NCI-H748 (cell line): ENCODE results near the gene RNPEPL1.
A peak's percentile ranks its signal among the peaks of the same experiment; 100 is the strongest.

ENCODE experiments used
- DNase-seq: peaks from one replicate; lab custom pipeline; 2025; ENCODE audit not compliant: unreplicated experiment; lab: John Stamatoyannopoulos, UW

The RNPEPL1 gene

DNA sequence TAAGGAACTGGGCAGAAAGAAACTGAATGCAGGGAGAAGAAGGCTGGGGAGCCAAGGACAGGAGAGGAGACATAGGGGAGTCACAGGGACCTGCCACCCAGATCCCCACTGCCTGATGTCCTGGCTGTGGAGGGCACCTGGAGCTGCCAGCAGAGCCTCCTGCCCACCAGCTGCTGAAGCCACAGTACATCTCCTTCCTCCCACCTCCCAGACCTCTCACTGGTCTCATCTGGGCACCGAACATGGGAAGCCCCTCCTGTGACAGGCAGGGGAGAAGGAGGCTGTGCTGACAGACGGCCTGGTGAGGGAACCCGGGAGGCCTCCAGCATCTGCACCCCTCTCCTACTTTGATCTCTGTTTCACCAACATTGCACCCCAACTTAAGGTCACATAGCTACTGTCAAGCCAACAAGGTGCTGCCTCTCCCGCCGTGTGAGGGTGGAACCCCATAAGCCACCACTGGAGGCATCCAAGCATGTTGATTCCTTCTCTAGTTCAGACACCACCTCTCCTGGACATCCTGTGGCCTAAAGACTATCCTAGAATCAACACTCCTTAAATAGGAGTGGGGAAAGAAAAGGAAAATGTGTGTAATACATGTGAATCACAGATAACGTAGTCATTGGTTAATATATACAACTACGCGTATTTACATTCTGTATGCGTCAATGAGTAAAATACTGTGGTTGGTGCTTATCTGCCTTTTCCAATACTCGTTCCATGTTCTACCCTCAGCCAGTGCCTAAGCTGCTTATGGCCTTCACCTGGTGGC, 3.5 kb upstream of the RNPEPL1 start:
- DNase-seq = no peak

DNA sequence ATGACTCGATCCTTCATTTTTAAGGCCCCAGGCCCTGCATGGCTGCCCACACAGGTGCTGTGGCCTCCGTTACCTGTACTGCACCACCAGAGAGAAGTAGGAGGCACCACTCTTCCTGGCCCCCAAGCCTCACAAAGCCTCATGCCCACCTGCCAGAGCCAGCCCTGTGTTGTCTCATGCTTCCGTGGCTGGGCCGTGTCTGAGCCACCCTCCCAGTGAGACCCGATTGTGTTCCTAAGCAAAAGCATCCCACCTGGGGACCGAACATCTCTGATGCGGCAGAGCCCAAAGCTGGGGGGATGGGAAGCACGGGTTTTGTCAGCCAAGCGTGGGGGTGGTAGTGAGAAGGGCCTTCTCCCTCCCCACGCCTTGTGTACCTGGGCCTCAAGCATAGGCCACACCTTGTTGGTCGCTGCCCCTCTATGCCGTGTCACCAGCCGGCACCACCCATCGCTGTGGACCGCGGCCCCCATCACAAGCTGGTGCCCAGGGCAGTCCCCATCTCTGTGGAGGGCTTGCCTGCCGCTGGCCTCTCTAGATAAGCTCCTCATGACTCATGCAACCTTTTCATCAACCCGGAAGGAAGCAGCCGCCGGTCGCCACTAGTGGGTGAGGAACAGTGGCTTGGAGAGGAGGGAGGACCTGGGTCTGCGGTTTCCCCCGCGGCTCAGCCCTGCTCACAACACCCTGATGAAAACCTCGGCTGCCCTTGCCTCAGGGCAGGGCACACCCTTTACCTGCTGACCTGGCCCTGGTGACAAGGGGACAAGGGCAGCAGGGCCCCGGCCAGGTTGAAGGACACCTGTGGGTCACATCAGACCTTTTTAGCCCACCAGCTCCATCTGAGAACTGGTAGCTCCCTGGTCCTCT, 2.7 kb upstream of the RNPEPL1 start:
- DNase-seq = no peak

DNA sequence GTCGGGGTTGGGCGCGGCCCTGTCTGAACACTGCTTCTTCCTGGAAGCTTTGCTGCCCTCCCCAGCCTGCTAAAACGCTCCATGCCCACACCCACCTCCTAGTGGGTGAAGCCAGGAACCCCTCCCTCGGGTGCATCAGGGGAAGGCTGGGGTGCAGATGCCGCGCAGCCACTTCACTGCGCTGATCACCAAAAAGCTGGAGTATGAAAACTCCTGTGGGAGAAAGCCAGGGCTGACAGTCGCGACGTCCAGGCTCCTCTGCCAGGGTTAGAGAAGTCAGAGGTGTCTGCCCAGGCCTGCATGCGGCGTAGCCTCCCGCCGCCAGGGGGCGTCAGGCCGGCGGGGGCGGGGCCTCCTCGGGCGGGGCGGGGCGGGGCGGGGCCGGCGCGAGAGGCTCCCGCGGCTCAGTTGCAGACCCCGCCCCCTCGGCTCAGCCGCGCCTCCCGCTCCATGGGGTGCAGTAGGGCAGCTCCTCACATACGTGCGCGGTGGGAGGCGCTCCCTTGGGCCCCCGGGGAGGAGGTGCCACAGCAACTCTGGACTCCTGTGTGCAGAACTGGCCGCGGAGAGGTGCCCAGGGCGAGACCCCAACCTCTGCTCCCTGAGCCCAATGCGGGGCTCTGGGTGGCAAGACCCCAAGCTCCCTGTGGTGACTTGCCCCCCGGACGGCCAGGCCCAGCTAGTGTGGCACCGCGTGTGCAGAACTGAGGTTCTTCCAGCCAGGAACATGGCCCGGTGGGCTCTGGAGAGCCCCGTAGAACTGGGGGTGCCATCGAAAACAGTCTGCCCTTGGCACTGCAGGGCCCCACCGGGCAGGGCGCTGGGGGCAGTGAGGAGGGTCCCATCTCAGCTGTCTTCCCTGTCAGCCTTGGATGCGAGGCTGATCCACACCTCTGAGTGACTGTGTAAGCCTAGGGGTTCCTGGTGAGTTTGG, 1.8 kb upstream of the RNPEPL1 start:
- DNase-seq = peak; percentile 84

DNA sequence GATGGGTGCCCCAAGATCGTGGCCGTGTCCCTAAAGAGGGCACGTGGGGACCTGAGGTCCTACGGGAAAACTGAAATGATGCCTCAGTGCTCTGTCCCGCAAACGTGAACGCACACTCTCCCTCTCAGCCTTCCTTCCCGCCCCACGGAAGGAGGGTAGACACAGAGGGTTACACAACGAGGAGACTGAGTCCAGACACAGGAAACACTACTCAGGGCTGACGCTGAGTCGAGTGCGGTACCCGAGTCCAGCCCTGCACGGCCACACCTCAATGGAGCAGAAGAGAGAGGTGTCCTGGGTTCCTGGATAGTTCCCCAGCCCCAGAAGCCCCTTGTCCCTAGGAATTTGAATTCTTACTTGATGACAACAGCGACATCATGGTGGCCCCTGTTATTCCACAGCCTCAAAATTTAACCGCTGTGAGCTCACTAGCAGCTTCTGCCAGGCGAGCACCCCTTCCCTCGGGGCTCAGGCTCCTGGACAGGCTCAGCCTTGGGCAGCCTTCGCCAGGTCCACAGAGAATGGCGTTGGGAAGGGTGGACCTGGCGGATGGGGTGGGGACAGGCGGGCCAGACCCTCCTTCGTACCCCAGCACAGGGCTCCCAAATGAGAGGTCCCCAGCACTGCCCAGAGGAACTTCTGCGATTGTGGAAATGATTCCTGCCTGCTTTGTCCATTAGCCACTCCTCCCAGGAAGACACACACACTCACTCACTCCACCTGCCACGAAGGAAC, 980 bp upstream of the RNPEPL1 start:
- peak; percentile 44 for DNase-seq

DNA sequence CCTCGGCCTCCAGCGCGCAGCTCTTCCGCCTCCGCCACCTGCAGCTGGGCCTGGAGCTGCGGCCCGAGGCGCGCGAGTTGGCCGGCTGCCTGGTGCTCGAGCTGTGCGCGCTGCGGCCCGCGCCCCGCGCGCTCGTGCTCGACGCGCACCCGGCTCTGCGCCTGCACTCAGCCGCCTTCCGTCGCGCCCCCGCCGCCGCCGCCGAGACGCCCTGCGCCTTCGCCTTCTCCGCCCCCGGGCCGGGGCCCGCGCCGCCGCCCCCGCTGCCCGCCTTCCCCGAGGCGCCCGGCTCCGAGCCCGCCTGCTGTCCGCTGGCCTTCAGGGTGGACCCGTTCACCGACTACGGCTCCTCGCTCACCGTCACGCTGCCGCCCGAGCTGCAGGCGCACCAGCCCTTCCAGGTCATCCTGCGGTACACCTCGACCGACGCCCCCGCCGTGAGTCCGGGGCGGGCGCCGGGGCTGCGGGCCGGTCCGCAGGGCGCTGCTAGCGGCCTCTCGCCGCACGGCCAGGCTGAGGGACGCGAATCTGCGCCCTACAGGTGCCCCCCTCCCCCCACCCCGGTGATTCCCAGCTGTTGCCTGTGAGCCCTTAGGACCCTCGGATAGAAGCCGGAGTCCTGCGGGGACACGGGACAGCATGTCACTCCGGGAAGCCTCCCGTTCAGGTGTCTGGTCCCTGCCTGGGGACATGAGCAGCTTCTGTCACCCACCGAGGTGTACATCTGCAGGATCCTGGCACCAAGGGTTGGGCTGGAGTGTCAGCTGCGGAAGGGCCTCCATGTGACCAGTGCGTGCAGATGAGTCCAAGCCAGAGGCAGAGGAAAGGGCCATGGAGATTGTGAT, 616 bp downstream of the RNPEPL1 start:
- DNase-seq = peak; percentile 75

DNA sequence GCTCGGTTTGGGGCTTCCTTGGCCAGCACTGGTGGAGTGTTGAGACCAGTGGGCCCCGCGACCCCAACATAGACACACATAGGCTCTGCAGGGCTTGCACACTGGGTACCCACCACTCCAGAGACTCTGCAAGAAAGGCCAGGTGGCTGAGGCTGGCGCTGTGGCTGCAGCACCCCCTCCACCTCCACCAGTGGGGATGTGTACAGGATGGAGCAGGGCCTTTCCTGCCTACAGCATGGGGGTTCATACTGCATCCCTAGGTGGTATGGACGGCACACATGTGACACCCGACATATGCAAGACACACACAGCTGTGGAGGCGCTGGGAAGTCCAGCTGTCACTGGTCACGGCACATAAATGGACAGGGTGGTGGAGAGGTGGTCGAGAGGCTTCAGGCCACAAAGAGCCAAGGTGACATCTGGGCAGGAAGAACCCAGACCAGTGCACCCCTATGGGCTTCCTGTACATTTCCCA, 1.3 kb downstream of the RNPEPL1 start:
- DNase-seq = no peak

DNA sequence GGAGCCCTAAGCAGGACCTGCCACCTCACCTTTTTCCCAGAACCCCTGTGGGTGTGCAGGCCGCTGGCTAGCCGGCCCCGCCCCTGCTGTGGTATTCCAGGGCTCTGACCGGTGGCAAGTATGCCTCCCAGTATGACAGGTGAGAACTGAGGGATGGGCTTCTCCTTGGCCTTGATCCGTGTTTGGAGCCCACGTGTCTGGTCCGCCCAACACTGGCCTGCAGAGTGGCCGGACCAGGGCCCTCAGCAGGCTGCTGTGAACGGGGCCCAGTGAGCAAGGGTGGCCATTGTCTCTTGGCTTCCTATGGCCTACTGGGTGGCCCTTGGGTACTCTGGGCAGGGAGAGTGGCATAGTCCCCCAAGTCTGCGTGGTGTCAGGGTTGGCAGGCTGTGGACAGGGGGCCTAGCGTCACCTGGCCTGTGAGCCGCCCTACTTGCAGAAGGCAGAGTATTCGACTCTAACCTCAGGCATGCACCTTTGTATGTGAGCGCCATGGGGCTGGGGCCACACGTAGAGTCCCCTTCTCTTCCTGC, 1.8 kb downstream of the RNPEPL1 start:
- DNase-seq = no peak

DNA sequence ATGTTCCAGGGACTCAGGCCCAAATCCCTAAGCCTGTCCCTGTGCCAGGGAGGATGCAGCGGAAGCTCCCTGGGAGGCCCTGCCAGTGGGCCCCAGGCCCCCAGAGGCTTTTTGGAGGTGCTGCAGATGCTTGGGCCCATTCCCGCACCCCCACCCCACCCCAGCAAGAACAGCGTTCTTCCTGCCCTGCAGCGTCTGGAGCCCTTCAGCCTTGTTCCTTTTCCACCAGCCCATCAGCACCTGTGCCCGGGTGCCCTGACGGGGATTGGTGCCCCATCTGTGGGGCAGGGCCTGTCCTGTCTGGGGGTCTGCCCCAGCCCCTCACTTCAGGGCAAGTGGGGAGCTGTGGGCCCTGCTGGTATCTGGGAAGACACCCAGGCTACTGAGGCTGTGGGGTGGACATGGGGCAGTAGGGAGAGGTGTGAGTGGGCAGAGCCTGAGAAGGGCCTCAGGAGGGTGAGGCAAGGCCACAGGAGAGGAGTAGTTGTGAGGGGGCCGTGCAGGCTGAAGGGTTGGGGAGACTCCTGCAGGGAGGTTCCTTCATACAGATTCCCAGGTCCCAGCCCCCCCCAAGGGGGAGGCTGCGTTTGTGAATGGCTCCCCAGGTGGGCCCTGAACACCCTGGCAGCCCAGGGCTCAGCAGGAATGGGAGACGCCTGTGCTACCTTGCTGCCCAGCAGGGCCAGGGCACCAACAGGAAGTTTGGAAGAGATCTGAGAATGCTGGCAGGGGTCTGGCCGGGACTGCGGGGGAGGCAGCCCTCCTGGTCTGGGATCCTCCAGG, 2.4 kb downstream of the RNPEPL1 start:
- no peak for DNase-seq

DNA sequence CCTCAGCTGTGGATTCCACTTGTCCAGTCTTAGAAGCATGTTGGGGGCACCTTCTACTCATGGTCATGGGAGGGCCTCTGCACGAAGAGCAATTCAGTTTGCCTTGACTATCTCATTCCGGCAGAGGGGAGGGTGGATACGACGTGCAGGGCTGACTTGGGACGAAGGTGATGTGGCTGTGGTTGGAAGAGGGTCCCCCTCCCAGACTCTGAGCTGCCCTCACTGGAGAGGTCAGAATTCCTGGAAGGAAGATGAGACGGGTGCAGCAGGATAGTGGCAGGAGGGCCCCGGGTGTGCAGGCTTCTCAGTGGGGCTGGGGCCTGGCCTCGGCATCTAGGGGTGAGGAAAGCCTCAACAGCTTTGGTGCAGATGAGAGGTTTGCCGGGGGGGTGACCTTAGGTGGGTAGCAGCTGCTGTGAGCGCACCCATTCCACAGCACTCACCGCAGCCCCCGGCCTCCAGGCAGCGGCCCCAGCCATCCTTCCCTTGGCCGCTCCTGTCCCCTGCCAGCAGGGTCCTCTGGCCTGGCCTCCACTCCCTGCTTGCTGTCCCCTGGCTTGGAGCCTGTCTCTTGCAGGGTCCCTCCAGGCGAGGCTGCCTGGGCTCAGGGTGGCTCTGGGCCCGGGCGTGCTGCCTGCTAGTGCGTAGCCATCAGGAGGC, 3.2 kb downstream of the RNPEPL1 start:
- no peak for DNase-seq

DNA sequence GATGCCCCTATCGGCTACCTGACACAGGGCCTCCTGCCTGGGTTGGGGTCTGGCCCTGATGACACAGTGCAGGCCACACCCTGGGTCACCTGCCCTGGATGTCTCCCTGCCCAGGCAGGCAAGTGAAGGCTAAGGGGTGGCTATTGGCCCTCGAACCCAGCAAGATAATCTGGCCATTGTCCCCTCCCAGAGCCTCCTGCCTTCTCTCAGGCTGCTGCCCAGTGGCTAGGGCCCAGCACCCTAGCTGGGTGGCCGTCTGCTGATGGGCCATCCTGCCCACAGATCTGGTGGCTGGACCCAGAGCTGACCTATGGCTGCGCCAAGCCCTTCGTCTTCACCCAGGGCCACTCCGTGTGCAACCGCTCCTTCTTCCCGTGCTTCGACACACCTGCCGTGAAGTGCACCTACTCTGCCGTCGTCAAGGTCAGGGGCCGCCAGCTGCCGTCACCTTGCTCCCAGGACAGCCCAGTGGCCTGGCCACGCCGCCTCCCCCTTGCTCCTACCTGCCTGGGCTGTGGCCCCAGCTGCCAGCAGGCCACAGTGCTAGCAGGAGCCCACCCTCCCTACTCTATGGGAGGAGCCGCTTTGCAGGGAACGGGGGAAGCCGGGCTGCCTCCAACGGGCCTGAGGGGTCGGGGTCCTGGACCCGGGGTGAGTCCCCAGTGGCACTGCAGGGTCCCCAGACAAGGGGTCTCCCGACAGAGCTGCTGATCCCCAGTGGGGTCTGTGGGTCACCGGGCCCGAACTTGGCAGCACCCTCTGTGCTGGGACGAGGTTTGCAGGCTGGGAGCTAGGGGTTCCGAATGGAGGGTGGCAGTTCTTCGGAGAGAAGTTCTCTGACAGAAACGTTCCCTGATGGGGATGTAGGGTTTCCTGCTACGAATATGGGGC, 4.1 kb downstream of the RNPEPL1 start:
- no peak for DNase-seq

DNA sequence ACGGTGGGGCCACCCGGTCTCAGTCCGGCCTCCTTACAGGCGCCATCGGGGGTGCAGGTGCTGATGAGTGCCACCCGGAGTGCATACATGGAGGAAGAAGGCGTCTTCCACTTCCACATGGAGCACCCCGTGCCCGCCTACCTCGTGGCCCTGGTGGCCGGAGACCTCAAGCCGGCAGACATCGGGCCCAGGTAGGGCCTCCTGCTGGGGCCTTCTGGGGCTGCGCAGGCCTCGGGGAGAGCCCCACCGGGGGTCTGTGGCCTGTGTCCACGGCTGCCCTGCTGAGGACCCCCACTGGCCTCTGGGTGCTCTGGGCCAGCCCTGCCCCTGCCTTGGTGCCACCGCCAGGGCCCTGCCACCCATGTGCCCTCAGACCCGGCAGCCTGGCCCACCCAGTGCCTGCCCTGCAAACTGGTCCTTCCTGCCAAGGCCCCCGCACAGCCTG, 4.8 kb downstream of the RNPEPL1 start:
- no peak for DNase-seq

DNA sequence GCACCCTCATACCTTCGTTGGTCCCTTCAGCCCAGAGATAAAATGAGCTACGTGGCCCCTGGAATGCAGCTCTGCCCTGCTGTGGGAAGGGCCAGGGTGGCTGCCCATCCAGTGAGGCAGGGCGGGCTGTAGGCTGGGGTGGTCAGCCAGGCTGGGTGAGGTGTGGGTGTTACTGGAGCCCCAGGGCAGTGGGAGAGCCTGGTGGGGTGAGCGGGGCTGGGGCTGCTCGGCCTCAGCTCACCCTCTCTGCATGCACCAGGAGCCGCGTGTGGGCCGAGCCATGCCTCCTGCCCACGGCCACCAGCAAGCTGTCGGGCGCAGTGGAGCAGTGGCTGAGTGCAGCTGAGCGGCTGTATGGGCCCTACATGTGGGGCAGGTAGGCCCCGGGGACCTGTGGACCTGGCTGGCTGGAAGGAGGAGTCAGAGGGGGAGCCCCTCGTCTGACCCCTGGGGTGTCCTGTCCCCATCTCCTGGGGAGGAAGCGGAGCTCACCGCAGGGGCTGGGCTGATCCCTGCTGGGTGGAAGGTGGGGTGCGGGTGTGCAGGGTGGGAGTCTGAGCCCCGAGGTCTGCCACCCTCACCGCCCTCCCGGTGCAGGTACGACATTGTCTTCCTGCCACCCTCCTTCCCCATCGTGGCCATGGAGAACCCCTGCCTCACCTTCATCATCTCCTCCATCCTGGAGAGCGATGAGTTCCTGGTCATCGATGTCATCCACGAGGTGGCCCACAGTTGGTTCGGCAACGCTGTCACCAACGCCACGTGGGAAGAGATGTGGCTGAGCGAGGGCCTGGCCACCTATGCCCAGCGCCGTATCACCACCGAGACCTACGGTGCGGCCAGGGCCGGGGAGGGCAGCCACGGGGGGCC, 5.5 kb downstream of the RNPEPL1 start:
- DNase-seq = no peak

DNA sequence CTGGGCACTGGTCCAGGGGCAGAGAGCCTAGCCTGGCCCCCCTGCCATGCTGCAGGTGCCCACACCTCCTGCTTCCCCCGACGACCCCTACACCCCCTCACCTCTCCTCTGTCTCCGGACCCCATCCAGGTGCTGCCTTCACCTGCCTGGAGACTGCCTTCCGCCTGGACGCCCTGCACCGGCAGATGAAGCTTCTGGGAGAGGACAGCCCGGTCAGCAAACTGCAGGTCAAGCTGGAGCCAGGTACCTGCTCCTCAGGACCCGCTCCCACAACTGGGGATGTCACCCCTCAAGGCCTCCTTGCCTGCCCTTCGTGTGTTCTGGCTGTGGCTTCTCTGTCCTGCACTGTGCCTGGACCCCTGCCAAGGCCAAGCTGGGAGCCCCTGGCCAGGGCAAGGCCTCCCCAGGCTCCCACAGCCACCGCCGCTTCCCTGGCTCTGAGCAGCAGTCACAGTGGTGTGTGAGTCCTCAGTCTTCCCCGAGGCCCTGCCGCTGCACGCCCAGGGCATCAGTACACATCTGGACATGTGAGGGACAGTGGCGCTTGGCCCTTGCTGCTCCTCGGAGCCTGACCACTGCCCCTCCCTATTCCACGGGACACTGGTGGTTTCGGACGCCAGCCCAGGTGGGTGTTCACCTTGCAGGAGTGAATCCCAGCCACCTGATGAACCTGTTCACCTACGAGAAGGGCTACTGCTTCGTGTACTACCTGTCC, 6.3 kb downstream of the RNPEPL1 start:
- DNase-seq = no peak

DNA sequence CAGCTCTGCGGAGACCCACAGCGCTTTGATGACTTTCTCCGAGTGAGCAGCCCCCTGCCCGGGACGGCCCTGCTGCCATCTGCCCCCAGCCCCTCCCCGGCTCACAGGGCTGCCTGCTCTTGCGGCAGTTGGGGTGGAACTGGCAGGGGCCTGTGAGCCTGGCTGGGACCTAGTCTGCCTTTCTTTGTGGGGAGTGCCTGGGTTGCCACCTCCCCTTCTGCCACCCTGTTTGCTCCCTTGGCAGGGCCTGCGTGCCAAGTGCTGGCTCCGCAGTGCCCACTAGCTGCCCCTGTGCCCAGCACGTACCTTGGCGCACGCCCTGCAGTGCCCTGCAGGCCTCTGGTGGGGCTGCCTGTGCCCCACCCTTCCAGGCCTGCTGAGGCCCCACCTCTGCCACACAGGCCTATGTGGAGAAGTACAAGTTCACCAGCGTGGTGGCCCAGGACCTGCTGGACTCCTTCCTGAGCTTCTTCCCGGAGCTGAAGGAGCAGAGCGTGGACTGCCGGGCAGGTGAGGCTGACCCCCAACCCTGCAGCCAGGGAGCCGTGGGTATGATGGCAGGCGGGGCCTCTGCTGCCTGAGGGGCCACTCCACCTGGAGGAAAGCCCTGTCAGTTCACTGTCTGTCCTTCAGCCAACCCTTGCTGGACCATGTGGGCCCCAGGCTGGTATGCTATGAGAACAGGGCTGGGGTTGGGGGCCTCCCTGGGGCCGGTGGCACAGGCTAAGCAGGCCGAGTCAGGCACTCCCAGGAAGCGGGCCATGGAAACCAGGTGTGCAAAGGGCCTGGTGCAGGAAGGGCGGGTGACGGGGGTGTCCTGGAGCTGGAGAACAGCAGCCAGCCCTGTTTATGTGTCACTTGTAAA, 7.0 kb downstream of the RNPEPL1 start:
- DNase-seq = no peak
